Lung microvascular endothelial cell (primary cell): Measurements from ENCODE around the gene LDLRAD4. TPM values are rescaled to one million over a fixed set of nuclear protein-coding genes. Genes with fewer than 3 reads are reported as not detected.

Source experiments
- DNase-seq, 2 donors: peaks; one replicate each; pipeline versions ENCODE4 v3.0.0 to v3.0.0-alpha.2; 2010; ENCODE audit warnings: low read depth in 2 of 2
- total RNA-seq: library from RNA; depleted of rRNA; stranded (reverse); fragments of >200 nt; gene quantifications from 2 replicates; pipeline ENCODE4 v1.2.1, GENCODE V29; 2014

LDLRAD4 gene
- total RNA-seq, 1 donor from 2014 or later: 22.2 TPM

DNA sequence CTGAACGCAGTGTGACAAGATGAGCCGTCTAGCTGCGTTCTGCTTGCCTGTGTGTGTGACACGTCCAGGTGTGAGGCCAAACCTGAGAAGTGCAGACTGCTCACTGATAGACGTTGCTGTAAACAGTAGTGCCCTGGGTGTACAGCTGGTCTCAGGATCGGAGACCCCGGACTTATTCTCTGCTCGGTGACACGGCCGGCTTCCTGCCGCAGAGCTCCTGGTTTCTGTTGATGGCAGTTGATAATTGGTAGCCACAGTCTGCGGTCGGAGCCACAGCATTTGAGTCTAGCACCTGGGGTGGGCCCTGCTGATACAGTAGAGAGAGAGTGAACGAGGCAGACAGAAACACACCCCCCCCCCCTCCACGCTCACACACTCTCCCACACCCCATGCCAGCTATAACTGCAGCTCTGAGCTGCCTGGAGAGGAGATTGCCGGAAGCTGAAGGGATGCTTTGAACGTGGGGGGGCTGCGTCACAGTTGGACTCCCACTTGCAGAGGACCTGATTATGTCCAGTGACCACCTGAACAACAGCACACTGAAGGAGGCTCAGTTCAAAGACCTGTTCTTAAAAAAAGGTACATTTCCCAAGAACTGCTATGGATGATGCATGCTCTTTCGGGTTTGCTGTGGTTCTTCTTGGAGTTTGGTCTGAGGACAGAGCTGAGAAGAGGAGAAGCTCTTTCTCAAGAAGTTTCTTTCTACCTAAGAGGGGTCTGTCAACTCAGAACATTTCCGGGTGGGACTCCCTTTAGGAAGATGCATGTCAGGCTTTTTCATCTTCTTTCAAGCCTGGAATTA lies 393.8 kb downstream of the LDLRAD4 start:
- no peak for DNase-seq

- DNase-seq: no peak
Observed at GRCh38 chr18:13613099-13613498, 394.5 kb downstream of the LDLRAD4 start.

GRCh38 chr18:13613591-13614501 lies 395.3 kb downstream of the LDLRAD4 start:
- no peak for DNase-seq

DNA sequence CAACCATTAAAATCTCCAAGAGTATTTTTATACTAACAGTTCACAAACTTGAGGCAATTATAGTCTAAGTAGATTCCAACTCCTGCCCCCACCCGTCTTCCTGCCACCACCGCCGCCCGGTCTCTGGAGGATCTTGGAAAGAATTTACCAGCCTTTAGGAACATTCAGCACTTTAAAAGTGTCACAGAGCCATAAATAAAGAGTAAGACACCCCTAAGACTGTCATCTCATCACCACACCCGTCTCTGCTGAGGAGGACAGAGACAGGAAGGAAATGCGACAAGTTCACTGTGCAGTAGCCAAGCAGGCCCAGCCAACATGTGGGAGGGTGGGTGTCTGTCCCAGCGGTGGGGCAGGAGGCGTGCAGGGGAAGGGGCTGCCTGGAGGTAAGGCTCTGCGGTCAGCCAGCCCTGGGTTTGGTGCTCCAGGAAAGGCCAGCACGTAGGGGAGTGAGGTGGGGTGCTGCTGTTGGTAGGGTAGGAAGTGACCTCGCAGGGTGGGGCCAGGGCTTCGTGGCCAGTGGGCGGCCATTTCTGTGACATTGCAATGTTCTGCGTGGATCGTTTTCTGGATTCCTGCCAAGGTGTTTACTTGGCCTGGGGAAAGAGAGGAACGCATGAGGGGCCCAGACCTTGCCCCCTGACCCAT lies 396.2 kb downstream of the LDLRAD4 start:
- DNase-seq: no peak

DNA sequence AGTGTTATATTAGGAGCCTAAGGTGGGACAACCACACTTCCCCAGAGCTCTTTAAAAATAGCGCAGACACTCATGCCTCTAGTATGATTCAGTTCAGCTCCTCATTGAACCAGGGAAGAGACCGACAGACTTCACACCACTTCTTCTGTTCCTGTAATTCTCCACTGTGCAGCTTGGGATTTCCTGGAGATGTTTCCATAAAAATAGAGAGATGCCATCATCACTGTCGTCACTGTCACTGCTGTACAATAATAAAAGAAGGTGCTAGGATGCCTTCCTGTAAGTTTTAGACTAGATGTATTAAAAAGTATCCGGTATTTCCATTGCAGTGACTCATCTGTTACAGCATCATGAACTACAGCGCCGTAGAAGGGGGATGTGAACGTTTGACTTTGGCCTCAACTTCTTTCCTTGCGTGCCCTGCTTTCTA lies 396.9 kb downstream of the LDLRAD4 start:
- DNase-seq: peak; percentile 33 to 47

DNA sequence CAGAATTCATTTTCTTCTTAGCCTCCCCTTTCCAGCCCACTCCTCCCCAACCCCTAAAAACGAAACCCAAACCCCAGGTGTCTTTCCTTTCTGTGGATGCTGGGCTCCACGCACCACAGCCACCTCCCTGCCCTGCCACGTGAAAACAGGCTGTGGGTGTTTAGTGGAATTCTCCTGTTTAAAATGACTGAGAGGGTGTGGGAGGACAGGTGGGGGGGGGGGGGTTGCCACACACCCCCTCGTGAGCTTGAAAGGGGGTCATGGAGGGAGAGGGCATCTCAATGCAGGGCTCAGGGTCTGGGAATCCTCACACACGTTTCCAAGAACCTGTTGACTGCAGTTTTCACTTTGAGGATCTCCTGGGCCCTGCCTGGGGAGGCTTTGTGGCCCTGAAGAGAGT lies 397.5 kb downstream of the LDLRAD4 start:
- no peak for DNase-seq

- no peak for DNase-seq
Observed at GRCh38 chr18:13616525-13617035, 398.0 kb downstream of the LDLRAD4 start.

- DNase-seq: no peak
Observed at GRCh38 chr18:13617826-13618515, 399.4 kb downstream of the LDLRAD4 start.

DNA sequence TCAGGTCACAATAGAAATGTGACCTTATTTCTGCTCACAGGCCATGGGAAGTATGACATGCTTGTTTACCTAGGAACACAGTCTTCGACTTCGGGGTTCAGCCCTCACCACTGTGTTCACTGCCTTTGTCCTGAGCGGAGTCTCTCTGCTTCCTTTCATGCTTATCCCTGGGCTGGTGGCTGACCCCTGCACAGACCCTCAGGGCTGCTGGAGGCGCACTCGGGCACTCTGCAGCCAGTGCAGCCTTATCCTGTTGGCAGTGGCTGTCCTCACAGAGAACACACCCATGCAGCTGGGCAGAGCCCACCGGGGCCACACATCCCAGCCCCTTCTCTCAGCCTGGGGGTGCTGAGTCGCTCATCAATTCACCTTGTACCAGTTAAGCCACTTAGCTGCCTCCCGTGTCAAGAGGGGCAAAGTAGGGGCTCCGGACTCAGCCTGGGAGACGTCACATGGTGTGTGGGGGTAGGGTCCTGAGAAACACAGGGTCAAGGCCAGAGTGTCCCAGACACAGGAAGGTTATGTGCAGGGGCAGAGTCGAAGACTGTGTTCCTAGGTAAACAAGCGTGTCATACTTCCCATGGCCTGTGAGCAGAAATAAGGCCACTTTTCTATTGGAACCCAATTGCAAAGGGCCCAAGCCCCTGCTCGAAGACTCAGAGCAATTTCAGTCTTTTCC lies 400.3 kb downstream of the LDLRAD4 start:
- no peak for DNase-seq

DNA sequence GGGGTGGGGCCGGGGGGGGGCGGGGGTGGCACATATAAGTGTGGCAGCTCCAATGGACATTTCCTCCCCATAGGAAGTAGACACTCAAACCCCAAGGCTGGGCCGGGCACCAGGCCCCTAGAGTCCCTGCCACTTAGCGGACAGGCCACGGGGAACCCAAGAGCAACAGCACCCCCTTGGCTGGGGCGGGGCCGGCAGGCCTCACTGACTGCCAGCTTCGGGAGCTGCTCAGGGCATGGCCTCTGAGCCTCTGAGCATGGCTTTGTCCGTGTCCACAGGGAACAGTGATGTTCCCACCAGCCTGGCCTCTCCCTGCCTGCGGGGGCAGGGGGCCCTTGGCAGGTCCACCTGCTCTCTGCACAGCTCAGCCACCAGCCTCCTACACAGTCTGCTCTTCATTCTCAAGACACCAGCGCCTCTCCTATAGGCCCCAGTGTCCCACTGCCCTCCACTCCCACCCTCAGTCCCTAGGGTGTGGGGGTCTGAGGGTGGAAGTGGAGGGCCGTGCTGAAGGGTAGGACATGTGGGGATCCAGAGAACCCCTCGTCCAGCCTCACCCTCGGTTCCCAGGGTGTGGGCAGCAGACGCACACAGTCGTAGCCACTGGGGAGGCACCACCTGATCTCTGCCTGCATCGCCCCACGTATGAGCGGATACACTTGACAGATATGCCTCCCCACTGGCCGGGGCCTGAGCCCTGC lies 401.1 kb downstream of the LDLRAD4 start:
- DNase-seq: no peak

- no peak for DNase-seq
Observed at GRCh38 chr18:13620206-13620672, 401.7 kb downstream of the LDLRAD4 start.

- no peak for DNase-seq
Observed at GRCh38 chr18:13620818-13621445, 402.4 kb downstream of the LDLRAD4 start.

- DNase-seq: no peak
Observed at GRCh38 chr18:13621446-13621849, 402.9 kb downstream of the LDLRAD4 start.

GRCh38 chr18:13621886-13622619 lies 403.5 kb downstream of the LDLRAD4 start:
- no peak for DNase-seq

DNA sequence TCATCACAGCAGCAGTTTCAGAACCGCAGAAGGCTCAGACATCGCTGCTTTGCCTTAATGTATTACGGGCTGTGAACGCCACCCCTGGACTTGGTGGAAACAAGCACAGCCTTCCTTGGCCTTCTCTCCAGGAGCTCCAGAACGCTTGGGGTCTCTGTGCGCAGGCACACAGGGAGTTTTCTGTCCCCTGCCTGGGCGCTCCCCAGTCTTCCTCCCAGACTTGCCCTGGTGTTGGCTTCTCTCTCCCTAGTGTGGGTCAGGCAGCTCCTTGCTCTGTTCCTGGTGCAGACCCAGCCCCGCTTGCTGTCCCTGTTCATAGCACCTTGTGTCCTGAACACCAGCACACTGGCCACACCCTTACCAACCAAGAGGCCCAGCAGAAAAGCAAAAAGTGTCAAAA lies 404.2 kb downstream of the LDLRAD4 start:
- DNase-seq: no peak

DNA sequence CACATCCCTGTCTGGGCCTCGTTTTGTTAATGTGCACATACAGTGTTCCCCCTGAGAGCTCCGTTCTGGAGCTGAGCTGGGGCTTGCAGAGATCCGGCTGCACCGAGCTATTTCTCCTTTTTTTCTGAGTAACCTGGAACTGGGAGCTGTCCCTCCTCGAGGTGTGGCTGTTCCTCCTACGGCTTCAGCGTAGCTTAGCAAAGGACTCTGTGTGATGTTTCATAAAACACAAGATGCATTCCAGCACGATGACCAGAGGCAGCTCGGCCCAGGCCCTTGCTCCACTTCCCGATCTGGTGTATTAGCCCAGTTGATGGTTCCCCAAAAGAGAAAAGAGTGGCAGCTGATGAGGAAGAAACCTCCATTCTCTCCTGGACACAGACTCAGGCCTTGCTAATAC lies 404.8 kb downstream of the LDLRAD4 start:
- DNase-seq: no peak

- DNase-seq: no peak
Observed at GRCh38 chr18:13623871-13624270, 405.3 kb downstream of the LDLRAD4 start.

DNA sequence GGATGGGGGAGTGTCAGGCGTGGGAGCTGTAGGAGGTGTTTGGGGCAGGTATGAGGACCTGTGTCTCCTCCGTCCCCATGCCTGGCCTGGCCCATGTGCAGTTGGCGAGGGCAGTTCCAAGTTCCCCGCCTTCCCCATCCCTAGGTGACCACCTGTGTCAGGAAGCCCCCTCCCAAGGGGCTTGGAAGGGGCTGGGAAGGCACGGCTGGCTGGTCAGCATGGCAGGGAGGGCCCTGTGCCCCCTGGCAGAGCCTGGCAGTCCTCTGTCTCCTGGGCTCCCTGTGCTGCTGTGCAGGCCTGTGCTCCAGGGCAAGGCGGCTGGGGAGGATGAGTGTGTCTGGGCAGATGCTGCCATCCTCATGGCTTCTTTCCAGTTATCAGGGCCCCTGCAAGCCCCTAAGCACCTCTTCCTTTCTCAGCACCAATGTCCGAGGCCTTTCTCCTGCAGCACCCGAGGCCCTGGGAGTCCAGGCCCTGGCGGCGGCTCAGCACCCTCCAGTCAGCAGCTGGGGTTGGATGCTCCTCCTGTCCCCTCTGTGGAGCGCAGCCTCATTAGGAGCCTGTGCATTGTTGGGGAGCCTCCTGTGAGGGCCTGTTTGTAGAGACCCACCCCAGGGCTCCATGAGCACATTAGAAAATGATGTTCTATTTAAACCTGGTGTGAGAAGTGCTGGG lies 406.1 kb downstream of the LDLRAD4 start:
- DNase-seq: no peak
